GM12892 (cell line): Measurements from ENCODE around the gene DCTN2.

Experiments used
- POLR2A ChIP-seq: IDR thresholded peaks from 2 replicates; pipeline ENCODE4 v1.6.1; 2011; ENCODE audit warnings: low read depth, low read length, control low read depth
- POLR2AphosphoS5 ChIP-seq: IDR thresholded peaks from 2 replicates; pipeline ENCODE4 v1.6.1; 2011; ENCODE audit warnings: low read depth, low read length, control low read depth

DNA sequence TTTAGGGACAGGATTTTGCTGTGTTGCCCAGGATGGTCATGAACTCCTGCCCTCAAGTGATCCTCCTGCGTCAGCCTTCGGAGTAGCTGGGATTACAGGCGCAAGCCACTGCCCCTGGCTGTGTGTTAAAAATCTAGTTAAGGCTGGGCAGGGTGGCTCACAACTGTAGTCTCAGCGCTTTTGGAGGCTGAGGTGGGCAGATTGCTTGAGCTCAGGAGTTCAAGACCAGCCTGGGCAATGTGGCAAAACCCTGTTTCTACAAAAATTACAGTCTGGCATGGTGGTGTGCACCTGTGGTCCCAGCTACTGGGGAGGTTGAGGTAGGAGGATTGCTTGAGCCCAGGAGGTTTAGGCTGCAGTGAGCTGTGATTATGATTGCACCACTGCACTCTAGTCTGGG lies 35.8 kb downstream of the DCTN2 start:
- TF ChIP-seq POLR2A (no peak), POLR2AphosphoS5 (no peak)
